ENCODE measurements around the gene ZNF654. TPM values are rescaled to one million over a fixed set of nuclear protein-coding genes. Genes with fewer than 3 reads are reported as not detected.

Gene ZNF654
- total and polyA plus RNA-seq, 2 of the 13 experiments (the other 11 are each of a cell fraction or from before 2014, with no cell fraction given): 1.8 to 4.1 TPM

DNA sequence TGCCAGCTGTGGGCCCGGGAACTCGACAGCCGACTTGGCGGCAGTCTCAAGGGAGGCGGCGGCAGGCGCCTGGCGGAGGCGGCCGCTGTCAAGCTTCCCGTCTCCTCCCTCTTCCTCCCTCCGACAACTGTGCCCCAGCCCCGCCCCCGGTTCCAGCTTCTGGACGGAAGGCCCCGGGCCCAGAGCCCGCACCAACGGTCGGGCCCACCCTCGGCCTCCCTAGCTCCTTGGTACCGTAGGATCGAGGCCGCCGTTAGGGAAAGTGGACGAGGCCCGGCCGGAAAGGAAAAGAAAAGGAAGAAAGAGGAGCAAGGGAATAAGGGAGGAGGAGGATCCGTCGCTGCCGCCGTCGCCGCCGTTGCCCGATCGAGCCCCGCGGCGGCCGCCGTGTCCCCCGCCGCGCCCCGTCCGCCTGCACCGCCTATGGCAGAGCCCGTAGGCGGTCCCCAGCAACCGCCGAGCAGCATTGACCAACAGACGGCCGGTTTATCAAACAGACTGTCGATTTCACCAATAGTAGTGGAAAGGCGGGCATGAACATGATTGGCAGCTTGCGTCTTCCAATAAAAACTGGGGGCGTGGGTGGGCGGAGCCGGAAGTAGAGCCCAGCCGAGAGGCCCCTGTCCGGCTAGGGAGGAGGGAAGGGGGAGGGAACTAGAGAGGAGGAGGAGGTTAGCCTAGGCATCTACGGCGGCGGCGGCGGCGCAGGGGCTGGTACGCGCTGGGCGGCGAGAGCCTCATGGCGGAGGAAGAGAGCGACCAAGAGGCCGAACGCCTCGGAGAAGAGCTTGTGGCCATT, at the start of gene ZNF654, which contains the start of gene CGGBP1 (continued):
- TF ChIP-seq, protein P1, sequence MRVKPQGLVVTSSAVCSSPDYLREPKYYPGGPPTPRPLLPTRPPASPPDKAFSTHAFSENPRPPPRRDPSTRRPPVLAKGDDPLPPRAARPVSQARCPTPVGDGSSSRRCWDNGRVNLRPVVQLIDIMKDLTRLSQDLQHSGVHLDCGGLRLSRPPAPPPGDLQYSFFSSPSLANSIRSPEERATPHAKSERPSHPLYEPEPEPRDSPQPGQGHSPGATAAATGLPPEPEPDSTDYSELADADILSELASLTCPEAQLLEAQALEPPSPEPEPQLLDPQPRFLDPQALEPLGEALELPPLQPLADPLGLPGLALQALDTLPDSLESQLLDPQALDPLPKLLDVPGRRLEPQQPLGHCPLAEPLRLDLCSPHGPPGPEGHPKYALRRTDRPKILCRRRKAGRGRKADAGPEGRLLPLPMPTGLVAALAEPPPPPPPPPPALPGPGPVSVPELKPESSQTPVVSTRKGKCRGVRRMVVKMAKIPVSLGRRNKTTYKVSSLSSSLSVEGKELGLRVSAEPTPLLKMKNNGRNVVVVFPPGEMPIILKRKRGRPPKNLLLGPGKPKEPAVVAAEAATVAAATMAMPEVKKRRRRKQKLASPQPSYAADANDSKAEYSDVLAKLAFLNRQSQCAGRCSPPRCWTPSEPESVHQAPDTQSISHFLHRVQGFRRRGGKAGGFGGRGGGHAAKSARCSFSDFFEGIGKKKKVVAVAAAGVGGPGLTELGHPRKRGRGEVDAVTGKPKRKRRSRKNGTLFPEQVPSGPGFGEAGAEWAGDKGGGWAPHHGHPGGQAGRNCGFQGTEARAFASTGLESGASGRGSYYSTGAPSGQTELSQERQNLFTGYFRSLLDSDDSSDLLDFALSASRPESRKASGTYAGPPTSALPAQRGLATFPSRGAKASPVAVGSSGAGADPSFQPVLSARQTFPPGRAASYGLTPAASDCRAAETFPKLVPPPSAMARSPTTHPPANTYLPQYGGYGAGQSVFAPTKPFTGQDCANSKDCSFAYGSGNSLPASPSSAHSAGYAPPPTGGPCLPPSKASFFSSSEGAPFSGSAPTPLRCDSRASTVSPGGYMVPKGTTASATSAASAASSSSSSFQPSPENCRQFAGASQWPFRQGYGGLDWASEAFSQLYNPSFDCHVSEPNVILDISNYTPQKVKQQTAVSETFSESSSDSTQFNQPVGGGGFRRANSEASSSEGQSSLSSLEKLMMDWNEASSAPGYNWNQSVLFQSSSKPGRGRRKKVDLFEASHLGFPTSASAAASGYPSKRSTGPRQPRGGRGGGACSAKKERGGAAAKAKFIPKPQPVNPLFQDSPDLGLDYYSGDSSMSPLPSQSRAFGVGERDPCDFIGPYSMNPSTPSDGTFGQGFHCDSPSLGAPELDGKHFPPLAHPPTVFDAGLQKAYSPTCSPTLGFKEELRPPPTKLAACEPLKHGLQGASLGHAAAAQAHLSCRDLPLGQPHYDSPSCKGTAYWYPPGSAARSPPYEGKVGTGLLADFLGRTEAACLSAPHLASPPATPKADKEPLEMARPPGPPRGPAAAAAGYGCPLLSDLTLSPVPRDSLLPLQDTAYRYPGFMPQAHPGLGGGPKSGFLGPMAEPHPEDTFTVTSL (CRISPR knock-in tag; IDR thresholded peaks at IDR 0.05; ENCODE audit: borderline replicate concordance): peak; percentile 61; the same call in 1 of the 2 replicates
- peak; percentile 24; the same call in 1 of the 2 replicates for TF ChIP-seq FOXA3 (CRISPR knock-in tag; IDR thresholded peaks at IDR 0.05)
- TF ChIP-seq, protein P2, sequence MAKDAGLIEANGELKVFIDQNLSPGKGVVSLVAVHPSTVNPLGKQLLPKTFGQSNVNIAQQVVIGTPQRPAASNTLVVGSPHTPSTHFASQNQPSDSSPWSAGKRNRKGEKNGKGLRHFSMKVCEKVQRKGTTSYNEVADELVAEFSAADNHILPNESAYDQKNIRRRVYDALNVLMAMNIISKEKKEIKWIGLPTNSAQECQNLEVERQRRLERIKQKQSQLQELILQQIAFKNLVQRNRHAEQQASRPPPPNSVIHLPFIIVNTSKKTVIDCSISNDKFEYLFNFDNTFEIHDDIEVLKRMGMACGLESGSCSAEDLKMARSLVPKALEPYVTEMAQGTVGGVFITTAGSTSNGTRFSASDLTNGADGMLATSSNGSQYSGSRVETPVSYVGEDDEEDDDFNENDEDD (CRISPR knock-in tag; IDR thresholded peaks at IDR 0.05; ENCODE audit: borderline replicate concordance): peak; percentile 15; the same call in 1 of the 2 replicates
- TF ChIP-seq U2AF2 (IDR thresholded peaks at IDR 0.05; ENCODE audit: low read depth, low read length): no peak
- no peak for TF ChIP-seq ZNF879 (CRISPR knock-in tag; IDR thresholded peaks at IDR 0.05)
- no peak for TF ChIP-seq TP53 (CRISPR knock-in tag; conservative IDR thresholded peaks at IDR 0.05)
- no peak for TF ChIP-seq ZFAT (CRISPR knock-in tag; conservative IDR thresholded peaks at IDR 0.05)
- no peak for TF ChIP-seq ZNF891 (CRISPR knock-in tag; IDR thresholded peaks at IDR 0.05)
- peak; percentile 34; the same call in 1 of the 2 replicates for TF ChIP-seq FIP1L1 (IDR thresholded peaks at IDR 0.05; ENCODE audit: borderline replicate concordance, insufficient read depth, low read depth, low read length)
- no peak; the same call in 1 of the 2 replicates for TF ChIP-seq CBFB (CRISPR knock-in tag; IDR thresholded peaks at IDR 0.05)
- 0 out of 2 replicates have a peak, but pooled peaks have one; percentile 33 for TF ChIP-seq ZSCAN20 (CRISPR knock-in tag; IDR thresholded peaks at IDR 0.05; ENCODE audit: borderline replicate concordance)
- TF ChIP-seq NR2C2 (CRISPR knock-in tag; IDR thresholded peaks at IDR 0.05; ENCODE audit: borderline replicate concordance): peak; percentile 47; the same call in 1 of the 2 replicates
- TF ChIP-seq ZSCAN30 (CRISPR knock-in tag; IDR thresholded peaks at IDR 0.05): peak; percentile 67; the same call in 1 of the 2 replicates
- TF ChIP-seq, protein P3, sequence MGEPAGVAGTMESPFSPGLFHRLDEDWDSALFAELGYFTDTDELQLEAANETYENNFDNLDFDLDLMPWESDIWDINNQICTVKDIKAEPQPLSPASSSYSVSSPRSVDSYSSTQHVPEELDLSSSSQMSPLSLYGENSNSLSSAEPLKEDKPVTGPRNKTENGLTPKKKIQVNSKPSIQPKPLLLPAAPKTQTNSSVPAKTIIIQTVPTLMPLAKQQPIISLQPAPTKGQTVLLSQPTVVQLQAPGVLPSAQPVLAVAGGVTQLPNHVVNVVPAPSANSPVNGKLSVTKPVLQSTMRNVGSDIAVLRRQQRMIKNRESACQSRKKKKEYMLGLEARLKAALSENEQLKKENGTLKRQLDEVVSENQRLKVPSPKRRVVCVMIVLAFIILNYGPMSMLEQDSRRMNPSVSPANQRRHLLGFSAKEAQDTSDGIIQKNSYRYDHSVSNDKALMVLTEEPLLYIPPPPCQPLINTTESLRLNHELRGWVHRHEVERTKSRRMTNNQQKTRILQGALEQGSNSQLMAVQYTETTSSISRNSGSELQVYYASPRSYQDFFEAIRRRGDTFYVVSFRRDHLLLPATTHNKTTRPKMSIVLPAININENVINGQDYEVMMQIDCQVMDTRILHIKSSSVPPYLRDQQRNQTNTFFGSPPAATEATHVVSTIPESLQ (CRISPR knock-in tag; conservative IDR thresholded peaks at IDR 0.05): no peak
- TF ChIP-seq ZNF570 (CRISPR knock-in tag; IDR thresholded peaks at IDR 0.05; ENCODE audit: borderline replicate concordance): no peak; the same call in 1 of the 2 replicates
- TF ChIP-seq ZNF841 (CRISPR knock-in tag; IDR thresholded peaks at IDR 0.05; ENCODE audit: borderline replicate concordance): no peak
- TF ChIP-seq, protein P4, sequence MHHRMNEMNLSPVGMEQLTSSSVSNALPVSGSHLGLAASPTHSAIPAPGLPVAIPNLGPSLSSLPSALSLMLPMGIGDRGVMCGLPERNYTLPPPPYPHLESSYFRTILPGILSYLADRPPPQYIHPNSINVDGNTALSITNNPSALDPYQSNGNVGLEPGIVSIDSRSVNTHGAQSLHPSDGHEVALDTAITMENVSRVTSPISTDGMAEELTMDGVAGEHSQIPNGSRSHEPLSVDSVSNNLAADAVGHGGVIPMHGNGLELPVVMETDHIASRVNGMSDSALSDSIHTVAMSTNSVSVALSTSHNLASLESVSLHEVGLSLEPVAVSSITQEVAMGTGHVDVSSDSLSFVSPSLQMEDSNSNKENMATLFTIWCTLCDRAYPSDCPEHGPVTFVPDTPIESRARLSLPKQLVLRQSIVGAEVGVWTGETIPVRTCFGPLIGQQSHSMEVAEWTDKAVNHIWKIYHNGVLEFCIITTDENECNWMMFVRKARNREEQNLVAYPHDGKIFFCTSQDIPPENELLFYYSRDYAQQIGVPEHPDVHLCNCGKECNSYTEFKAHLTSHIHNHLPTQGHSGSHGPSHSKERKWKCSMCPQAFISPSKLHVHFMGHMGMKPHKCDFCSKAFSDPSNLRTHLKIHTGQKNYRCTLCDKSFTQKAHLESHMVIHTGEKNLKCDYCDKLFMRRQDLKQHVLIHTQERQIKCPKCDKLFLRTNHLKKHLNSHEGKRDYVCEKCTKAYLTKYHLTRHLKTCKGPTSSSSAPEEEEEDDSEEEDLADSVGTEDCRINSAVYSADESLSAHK (CRISPR knock-in tag; IDR thresholded peaks at IDR 0.05; ENCODE audit: borderline replicate concordance): no peak

Measured in HepG2 (cell line).